H1 (cell line): ENCODE data around the gene CCDC63. TPM values are rescaled to one million over a fixed set of nuclear protein-coding genes. Genes with fewer than 3 reads are reported as not detected.

Experiments used
- CTCF ChIA-PET: fragments of 300-600 bp; sonication (Branson Sonifier 250); formaldehyde crosslinking; loops from one replicate; lab custom pipeline; 2021; ENCODE audit not compliant: partially characterized antibody; lab: Charles Lee
- POLR2A ChIA-PET: fragments of 300-600 bp; sonication (Branson Sonifier 250); formaldehyde crosslinking; loops from one replicate; lab custom pipeline; 2021; ENCODE audit warnings: inconsistent platforms; ENCODE audit not compliant: partially characterized antibody; lab: Charles Lee
- DNase-seq, 2 experiments: peaks; one replicate each; pipeline versions ENCODE4 v3.0.0 to v3.0.0-alpha.2; 2010 to 2022; ENCODE audit warnings: low spot score in 2 of 2, low read depth in 1 of 2, mixed read lengths in 1 of 2
- FAIRE-seq: peaks from 2 replicates; lab custom pipeline; 2011; peaks lifted over from hg19 to GRCh38; lab: Jason Lieb, UNC
- H2AFZ ChIP-seq: 2 replicates; pipeline ENCODE4 v1.8.1; 2012; ENCODE audit warnings: low read length, inconsistent platforms
- H2AK5ac ChIP-seq: 2 replicates; pipeline ENCODE4 v1.6.1; 2013; ENCODE audit warnings: low read depth, low read length
- H2BK120ac ChIP-seq: replicated peaks from 2 replicates; pipeline ENCODE3; 2013; ENCODE audit warnings: low read depth, low read length, inconsistent platforms
- H2BK12ac ChIP-seq: 2 replicates; pipeline ENCODE4 v1.6.1; 2013; ENCODE audit warnings: low read depth, low read length
- H2BK15ac ChIP-seq: 2 replicates; pipeline ENCODE4 v1.6.1; 2013; ENCODE audit warnings: low read length
- H2BK20ac ChIP-seq: 2 replicates; pipeline ENCODE4 v1.6.1; 2013; ENCODE audit warnings: low read length
- H2BK5ac ChIP-seq: 2 replicates; pipeline ENCODE4 v1.6.1; 2013; ENCODE audit warnings: low read depth, low read length
- H3K14ac ChIP-seq: 2 replicates; pipeline ENCODE4 v1.6.1; 2013; ENCODE audit warnings: inconsistent platforms; ENCODE audit not compliant: insufficient read length
- H3K18ac ChIP-seq: 2 replicates; pipeline ENCODE4 v1.6.1; 2013; ENCODE audit warnings: low read length; ENCODE audit errors: extremely low read depth
- H3K23ac ChIP-seq: 2 replicates; pipeline ENCODE4 v1.6.1; 2013; ENCODE audit warnings: inconsistent platforms; ENCODE audit not compliant: insufficient read length
- H3K23me2 ChIP-seq: 2 replicates; pipeline ENCODE4 v1.6.1; 2013; ENCODE audit warnings: low read depth, low read length
- H3K27ac ChIP-seq: 2 replicates; pipeline ENCODE4 v1.6.1; 2011; ENCODE audit warnings: low read depth, low read length, inconsistent platforms
- H3K27me3 ChIP-seq, 4 experiments: replicated peaks in 1 of 4; 1 replicate in 1 of 4; 2 replicates in 3 of 4; pipeline versions ENCODE4 v1.6.1 to v1.8.1; 2011 to 2013; ENCODE audit warnings: low read length in 3 of 4, mild to moderate bottlenecking in 3 of 4, inconsistent platforms in 2 of 4, mixed read lengths in 2 of 4, moderate library complexity in 1 of 4; ENCODE audit not compliant: control insufficient read depth in 3 of 4, insufficient read depth in 3 of 4; ENCODE audit errors: extremely low read depth in 1 of 4
- H3K36me3 ChIP-seq, 4 experiments: 2 replicates each; pipeline versions ENCODE4 v1.6.1 to v1.8.1; 2011 to 2013; ENCODE audit warnings: mild to moderate bottlenecking in 4 of 4, low read length in 3 of 4, moderate library complexity in 2 of 4, control low read depth in 1 of 4, inconsistent platforms in 1 of 4; ENCODE audit not compliant: insufficient read depth in 4 of 4, control insufficient read depth in 2 of 4
- H3K4ac ChIP-seq: replicated peaks from 2 replicates; pipeline ENCODE3; 2013; ENCODE audit warnings: low read length, low read depth, mixed read lengths, inconsistent platforms; ENCODE audit not compliant: insufficient read length
- H3K4me1 ChIP-seq, 4 experiments: replicated peaks in 1 of 4; 1 replicate in 1 of 4; 2 replicates in 3 of 4; pipeline versions ENCODE4 v1.6.1 to v1.8.1; 2011 to 2013; ENCODE audit warnings: low read length in 3 of 4, inconsistent platforms in 2 of 4, mixed read lengths in 1 of 4; ENCODE audit not compliant: insufficient read depth in 4 of 4, control insufficient read depth in 3 of 4
- H3K4me2 ChIP-seq, 2 experiments: 2 replicates each; pipeline versions ENCODE4 v1.6.1 to v1.8.1; 2011 to 2013; ENCODE audit warnings: low read depth in 2 of 2, low read length in 2 of 2, control low read depth in 1 of 2, inconsistent platforms in 1 of 2, mild to moderate bottlenecking in 1 of 2; ENCODE audit not compliant: insufficient read depth in 1 of 2
- H3K4me3 ChIP-seq, 4 experiments: fragments of 200-600, 300-600 bp in 1 of 4; sonication (generic), shearing (Covaris generic), sonication (Bioruptor Twin) in 1 of 4; 2 replicates each; pipeline versions ENCODE4 v1.5.1 to v1.8.1; 2011 to 2016; ENCODE audit warnings: low read length in 4 of 4, low read depth in 3 of 4, control low read depth in 2 of 4, inconsistent platforms in 2 of 4, mild to moderate bottlenecking in 2 of 4, mixed read lengths in 1 of 4, moderate library complexity in 1 of 4; ENCODE audit not compliant: insufficient read depth in 2 of 4; ENCODE audit errors: extremely low read depth in 1 of 4
- H3K56ac ChIP-seq: replicated peaks from 2 replicates; pipeline ENCODE3; 2013; ENCODE audit warnings: low read depth, mild to moderate bottlenecking, mixed read lengths, low read length, inconsistent platforms; ENCODE audit not compliant: insufficient read length
- H3K79me1 ChIP-seq: 2 replicates; pipeline ENCODE4 v1.6.1; 2013; ENCODE audit warnings: low read depth, low read length, control low read depth
- H3K79me2 ChIP-seq, 2 experiments: 2 replicates each; pipeline versions ENCODE4 v1.6.1 to v1.8.1; 2012 to 2013; ENCODE audit warnings: low read length in 2 of 2, mild to moderate bottlenecking in 2 of 2, inconsistent platforms in 1 of 2; ENCODE audit not compliant: insufficient read depth in 2 of 2, control insufficient read depth in 1 of 2
- H3K9ac ChIP-seq, 4 experiments: replicated peaks in 1 of 4; 1 replicate in 1 of 4; 2 replicates in 3 of 4; pipeline versions ENCODE4 v1.6.1 to v1.8.1; 2011 to 2013; ENCODE audit warnings: low read depth in 3 of 4, low read length in 3 of 4, control low read depth in 2 of 4, mild to moderate bottlenecking in 2 of 4, moderate library complexity in 2 of 4, inconsistent platforms in 1 of 4; ENCODE audit errors: extremely low read depth in 1 of 4
- H3K9me3 ChIP-seq, 2 experiments: 2 replicates each; pipeline versions ENCODE4 v1.6.1 to v1.8.1; 2012 to 2013; ENCODE audit warnings: mild to moderate bottlenecking in 2 of 2, moderate library complexity in 2 of 2, control low read depth in 1 of 2, inconsistent platforms in 1 of 2, low read depth in 1 of 2, low read length in 1 of 2, mixed read lengths in 1 of 2; ENCODE audit not compliant: insufficient read depth in 2 of 2
- H4K20me1 ChIP-seq, 2 experiments: replicated peaks in 1 of 2; 2 replicates each; pipeline versions ENCODE3 to v1.8.1; 2011 to 2013; ENCODE audit warnings: inconsistent platforms in 2 of 2, low read length in 2 of 2, mild to moderate bottlenecking in 1 of 2; ENCODE audit not compliant: insufficient read depth in 2 of 2, control insufficient read depth in 1 of 2
- H4K5ac ChIP-seq: 2 replicates; pipeline ENCODE4 v1.6.1; 2013; ENCODE audit warnings: low read length, low read depth, mixed read lengths, inconsistent platforms; ENCODE audit not compliant: insufficient read length
- H4K8ac ChIP-seq: 2 replicates; pipeline ENCODE4 v1.8.0; 2013; ENCODE audit warnings: mild to moderate bottlenecking, moderate library complexity, low read length, inconsistent platforms; ENCODE audit not compliant: insufficient read depth; ENCODE audit errors: extremely low read depth
- H4K91ac ChIP-seq: replicated peaks from 2 replicates; pipeline ENCODE3; 2013; ENCODE audit warnings: low read length, mixed read lengths, inconsistent platforms; ENCODE audit not compliant: insufficient read length
- POU5F1 ChIP-seq: IDR thresholded peaks from 2 replicates; pipeline ENCODE4 v1.6.1; 2011; ENCODE audit warnings: low read depth, mild to moderate bottlenecking, low read length, moderate library complexity
- TAF1 ChIP-seq: IDR thresholded peaks from 2 replicates; pipeline ENCODE4 v1.6.1; 2011; ENCODE audit warnings: mild to moderate bottlenecking, low read depth, low read length
- USF2 ChIP-seq: IDR thresholded peaks from 2 replicates; pipeline ENCODE4 v1.6.1; 2011; ENCODE audit warnings: low read length, improper control_type of control experiment
- WGBS, 2 experiments: shearing (Covaris generic) in 1 of 2; methylation state at CpG; one replicate each; pipeline versions ENCODE4 v1.1.6 to v1.1.7; 2013 to 2015; ENCODE audit warnings: low lambda C conversion rate in 2 of 2, mixed read lengths in 2 of 2, inconsistent platforms in 1 of 2, low coverage in 1 of 2, missing lambda C conversion rate in 1 of 2; ENCODE audit not compliant: insufficient replicate concordance in 2 of 2, insufficient coverage in 1 of 2, insufficient read length in 1 of 2; ENCODE audit errors: extremely low coverage in 1 of 2, missing lambda C conversion rate in 1 of 2; 5-methylcytosine and 5-hydroxymethylcytosine counted together
- polyA plus RNA-seq, 7 experiments: library from polyadenylated mRNA; depleted of rRNA in 3 of 7; stranded (reverse) in 5 of 7; unstranded in 2 of 7; fragments of >200 nt in 5 of 7; fragments of 200-250 nt in 2 of 7; gene quantifications; 1 replicate in 5 of 7; 2 replicates in 1 of 7; 4 replicates in 1 of 7; pipeline versions ENCODE4 v1.2.1 to v1.2.3, GENCODE V29; 2011 to 2013; ENCODE audit warnings: missing spikeins in 2 of 7, mixed read lengths in 2 of 7
- total RNA-seq: library from RNA; stranded (reverse); fragmentation: NEBNext Ultra II Directional; extraction: Animal tissue kit (Norgen Biotek cat#: 25700); gene quantifications from 2 replicates; pipeline ENCODE4 v1.2.1, GENCODE V29; 2021

CCDC63 gene
- total and polyA plus RNA-seq, 2 of the 8 experiments (the other 6 are each of a cell fraction or from before 2014, with no cell fraction given): 0.42 to 0.93 TPM

- H3K23me2 ChIP-seq: no peaks in the 10 kb centered on the region; the same call in 1 of the 2 replicates
- peak overlapping the region; percentile 99 for H2AFZ ChIP-seq
- H3K56ac ChIP-seq: no peak overlapping the region
- H2BK20ac ChIP-seq: no peak overlapping the region
- no peaks in the 10 kb centered on the region for H3K36me3 ChIP-seq
- H3K27me3 ChIP-seq: peaks cover 0 to 10% (median 6%) of the 10 kb centered on the region in 4 experiments; a peak in 4 of 7 replicates
- peaks cover 6 to 11% of the 10 kb centered on the region in 2 experiments; a peak in 1 of 4 replicates for H3K9me3 ChIP-seq
- H3K9ac ChIP-seq: no peak overlapping the region
- H3K4me1 ChIP-seq: peaks cover 0 to 6% (median 0%) of the 10 kb centered on the region in 4 experiments; a peak in 3 of 7 replicates
- H2BK5ac ChIP-seq: no peak overlapping the region
- H3K79me2 ChIP-seq: no peaks in the 10 kb centered on the region
- H2AK5ac ChIP-seq: no peak overlapping the region
- H4K91ac ChIP-seq: no peak overlapping the region
- no peak overlapping the region for H2BK15ac ChIP-seq
- H4K8ac ChIP-seq: no peak overlapping the region
- no peak overlapping the region for H3K18ac ChIP-seq
- FAIRE-seq (no peak), DNase-seq (no peak)
- no peak overlapping the region for H3K27ac ChIP-seq
- H4K5ac ChIP-seq: no peak overlapping the region
- no peak overlapping the region for H3K4me2 ChIP-seq
- H3K23ac ChIP-seq: no peak overlapping the region
- WGBS, 2 experiments: 78% methylated on average over 7 of the region's 7 CpGs; no CpG with 5 or more reads in 1 of the 2 experiments
- no peak for TF ChIP-seq POU5F1
- peak; percentile 59 for TF ChIP-seq USF2
- TF ChIP-seq TAF1: no peak
- no peak overlapping the region for H3K14ac ChIP-seq
- no peaks in the 10 kb centered on the region; the same call in 1 of the 2 replicates for H3K79me1 ChIP-seq
- ChIA-PET POLR2A (no interaction called here), CTCF (no interaction called here)
- no peak overlapping the region for H2BK120ac ChIP-seq
- H3K4me3 ChIP-seq: no peak overlapping the region
- peaks cover 0 to 2% of the 10 kb centered on the region in 2 experiments for H4K20me1 ChIP-seq
- H2BK12ac ChIP-seq: no peak overlapping the region; the same call in 1 of the 2 replicates
- no peak overlapping the region for H3K4ac ChIP-seq
Observed at GRCh38 chr12:110807640-110808039, 39.1 kb upstream of the CCDC63 start.
